ENCODE results near the gene CTXN2. TPM values are rescaled to one million over a fixed set of nuclear protein-coding genes. Genes with fewer than 3 reads are reported as not detected.

Gene CTXN2
- total and polyA plus RNA-seq, 2 of the 4 experiments (the other 2 are of a cell fraction), result not detected

- Histone ChIP-seq H3K18ac (ENCODE audit: low read depth, low read length) (no peak overlapping the region), H2BK20ac (ENCODE audit: low read depth, low read length) (no peak overlapping the region), H4K5ac (ENCODE audit: low read depth, low read length) (no peak overlapping the region), H2BK5ac (ENCODE audit: low read depth, low read length, poor library complexity, severe bottlenecking) (no peak overlapping the region), H2AK9ac (replicated peaks; ENCODE audit: low read depth, low read length, poor library complexity) (no peak overlapping the region), H3K79me1 (ENCODE audit: low read depth in 1 of 2, low read length in 2 of 2) (peaks cover 14 to 16% of the 10 kb centered on the region in 2 experiments), H3K9ac (ENCODE audit: low read depth, low read length) (no peak overlapping the region), H3K9me3 (ENCODE audit: control insufficient read depth, insufficient read depth, low read length) (no peaks in the 10 kb centered on the region), H3K27ac (ENCODE audit: insufficient read depth, low read length) (no peak overlapping the region), H3K4ac (ENCODE audit: low read depth, low read length) (no peak overlapping the region), H3K4me1 (ENCODE audit: control insufficient read depth, insufficient read depth, low read length) (no peaks in the 10 kb centered on the region; the same call in 1 of the 2 replicates), H4K20me1 (ENCODE audit: insufficient read depth, low read length) (no peaks in the 10 kb centered on the region), H4K91ac (ENCODE audit: insufficient read depth, low read depth, low read length) (no peak overlapping the region), H3K27me3 (ENCODE audit: control insufficient read depth, insufficient read depth, low read length) (0 out of 2 replicates have a peak, but pooled peaks cover 2% of the 10 kb centered on the region), H3K36me3 (ENCODE audit: control insufficient read depth, insufficient read depth, low read length) (no peaks in the 10 kb centered on the region), H2BK15ac (ENCODE audit: low read depth, low read length) (0 out of 3 replicates have a peak overlapping the region, but pooled peaks have one; percentile 60), H3K4me2 (ENCODE audit: low read depth, low read length) (peak overlapping the region; percentile 85; the same call in 1 of the 2 replicates), H2BK120ac (ENCODE audit: low read depth, low read length) (no peak overlapping the region), H3K23ac (ENCODE audit: low read depth, low read length) (no peak overlapping the region), H2AFZ (replicated peaks; ENCODE audit: low read length, poor library complexity) (no peak overlapping the region), H3K56ac (ENCODE audit: extremely low read depth, insufficient read depth, low read length) (no peak overlapping the region), H4K8ac (ENCODE audit: low read depth in 2 of 2, low read length in 2 of 2) (0 out of 4 replicates have a peak overlapping the region, but pooled peaks of 1 of the 2 experiments have one; percentile 34), H3K4me3 (ENCODE audit: insufficient read depth, low read depth, low read length) (no peak overlapping the region), H3K9me1 (ENCODE audit: insufficient read depth, low read length) (no peaks in the 10 kb centered on the region), H2AK5ac (ENCODE audit: low read depth, low read length) (no peak overlapping the region), H3K14ac (replicated peaks; ENCODE audit: low read depth, low read length) (no peak overlapping the region)
- ChIA-PET POLR2A (ENCODE audit: unreplicated experiment) (no interaction called here), CTCF (interaction anchor here (0.7 kb wide), 1 partner anchor 36 kb away, joined by 3 read pairs; no protein-coding TSS in a partner anchor)
- DNase-seq, result no peak
- BruUV-seq (replicated peaks), result TSS peak; percentile 48
- in situ Hi-C loops (cut with MboI; ENCODE audit: low sequenced_read_pairs) (no loop called here), intact Hi-C loops (cut with micrococcal nuclease) (no loop called here), dilution Hi-C loops (cut with HindIII; ENCODE audit: low sequenced_read_pairs, unreplicated experiment) (no loop called here)
- no peak for TF ChIP-seq MAFK (IDR thresholded peaks at IDR 0.05; ENCODE audit: low read depth, low read length)
- no peak for TF ChIP-seq POLR2A (IDR thresholded peaks at IDR 0.05; ENCODE audit: low read depth, low read length)
- no peak for TF ChIP-seq CEBPB (IDR thresholded peaks at IDR 0.05; ENCODE audit: low read depth, low read length)
- no peak for TF ChIP-seq RFX5 (IDR thresholded peaks at IDR 0.05; ENCODE audit: low read depth, low read length)
- ATAC-seq (ENCODE audit: low read depth), result no peak
- WGBS, 2 experiments (ENCODE audit: extremely low coverage in 2 of 2, insufficient read length in 1 of 2), result no CpG with 5 or more reads among the region's 2 CpGs
Observed at GRCh38 chr15:48176957-48177356, 14.5 kb upstream of the CTXN2 start.

Data from IMR-90 (cell line).